Measurements from ENCODE around the gene BRINP1. TPM values are rescaled to one million over a fixed set of nuclear protein-coding genes. Genes with fewer than 3 reads are reported as not detected.

The BRINP1 gene
- total RNA-seq, 1 donor from 2014 or later: 11.4 TPM

DNA sequence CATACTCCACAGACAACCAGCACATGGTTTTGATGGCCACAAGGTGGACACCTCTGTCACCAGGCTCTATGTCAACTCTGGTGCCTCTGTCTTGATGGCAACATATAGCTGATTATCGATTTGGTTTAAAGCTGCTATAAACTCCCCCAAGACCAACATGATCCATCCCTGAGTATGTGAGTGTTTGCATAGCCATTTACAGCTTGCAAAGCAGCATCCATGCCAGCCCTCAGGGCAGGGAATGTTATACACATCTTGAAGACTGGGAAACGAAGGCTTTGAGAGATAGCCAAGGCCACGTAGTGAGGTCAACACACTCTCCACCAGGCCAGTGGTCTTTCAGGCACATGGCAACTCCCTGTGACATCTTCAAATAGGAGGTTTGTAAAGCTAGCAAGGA is 40.3 kb upstream of the BRINP1 start:
- H3K27me3 Mint-ChIP-seq: no peaks in the 10 kb centered on the region
- no peaks in the 10 kb centered on the region for H3K4me1 Mint-ChIP-seq (ENCODE audit: unreplicated experiment)
- no peaks in the 10 kb centered on the region for H3K36me3 Mint-ChIP-seq
- no peak for DNase-seq (ENCODE audit: extremely low spot score, unreplicated experiment)
- no peaks in the 10 kb centered on the region for H3K9me3 Mint-ChIP-seq
- H3K27ac Mint-ChIP-seq: no peak overlapping the region
- no peak overlapping the region for H3K4me3 Mint-ChIP-seq
- TF ChIP-seq, protein P1, sequence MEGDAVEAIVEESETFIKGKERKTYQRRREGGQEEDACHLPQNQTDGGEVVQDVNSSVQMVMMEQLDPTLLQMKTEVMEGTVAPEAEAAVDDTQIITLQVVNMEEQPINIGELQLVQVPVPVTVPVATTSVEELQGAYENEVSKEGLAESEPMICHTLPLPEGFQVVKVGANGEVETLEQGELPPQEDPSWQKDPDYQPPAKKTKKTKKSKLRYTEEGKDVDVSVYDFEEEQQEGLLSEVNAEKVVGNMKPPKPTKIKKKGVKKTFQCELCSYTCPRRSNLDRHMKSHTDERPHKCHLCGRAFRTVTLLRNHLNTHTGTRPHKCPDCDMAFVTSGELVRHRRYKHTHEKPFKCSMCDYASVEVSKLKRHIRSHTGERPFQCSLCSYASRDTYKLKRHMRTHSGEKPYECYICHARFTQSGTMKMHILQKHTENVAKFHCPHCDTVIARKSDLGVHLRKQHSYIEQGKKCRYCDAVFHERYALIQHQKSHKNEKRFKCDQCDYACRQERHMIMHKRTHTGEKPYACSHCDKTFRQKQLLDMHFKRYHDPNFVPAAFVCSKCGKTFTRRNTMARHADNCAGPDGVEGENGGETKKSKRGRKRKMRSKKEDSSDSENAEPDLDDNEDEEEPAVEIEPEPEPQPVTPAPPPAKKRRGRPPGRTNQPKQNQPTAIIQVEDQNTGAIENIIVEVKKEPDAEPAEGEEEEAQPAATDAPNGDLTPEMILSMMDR (conservative IDR thresholded peaks at IDR 0.05): no peak

DNA sequence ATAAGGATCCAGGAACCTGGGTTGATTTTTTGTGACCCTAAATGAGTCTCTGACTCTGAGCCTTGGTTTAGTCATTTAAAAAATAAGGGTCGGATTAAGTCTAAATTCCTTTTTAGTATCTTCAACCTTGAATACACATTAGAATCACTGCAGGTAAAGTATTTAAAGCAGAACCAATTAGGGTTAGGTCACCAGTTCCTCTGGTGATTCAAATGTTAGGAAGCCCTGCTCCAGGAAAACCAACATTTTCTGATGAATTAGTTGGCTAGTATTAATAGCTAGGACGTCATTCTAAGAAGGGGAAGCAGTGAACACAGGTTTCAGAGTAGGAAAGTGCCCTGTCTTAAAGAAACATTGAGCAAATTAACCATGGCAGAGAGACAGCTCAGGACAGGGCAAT is 31.4 kb upstream of the BRINP1 start:
- H3K36me3 Mint-ChIP-seq: no peaks in the 10 kb centered on the region
- no peak for DNase-seq (ENCODE audit: extremely low spot score, unreplicated experiment)
- TF ChIP-seq, protein P1 (conservative IDR thresholded peaks at IDR 0.05): no peak
- H3K27me3 Mint-ChIP-seq: peaks cover 13% of the 10 kb centered on the region
- no peak overlapping the region for H3K27ac Mint-ChIP-seq
- H3K9me3 Mint-ChIP-seq: no peaks in the 10 kb centered on the region
- no peaks in the 10 kb centered on the region for H3K4me1 Mint-ChIP-seq (ENCODE audit: unreplicated experiment)
- no peak overlapping the region for H3K4me3 Mint-ChIP-seq

DNA sequence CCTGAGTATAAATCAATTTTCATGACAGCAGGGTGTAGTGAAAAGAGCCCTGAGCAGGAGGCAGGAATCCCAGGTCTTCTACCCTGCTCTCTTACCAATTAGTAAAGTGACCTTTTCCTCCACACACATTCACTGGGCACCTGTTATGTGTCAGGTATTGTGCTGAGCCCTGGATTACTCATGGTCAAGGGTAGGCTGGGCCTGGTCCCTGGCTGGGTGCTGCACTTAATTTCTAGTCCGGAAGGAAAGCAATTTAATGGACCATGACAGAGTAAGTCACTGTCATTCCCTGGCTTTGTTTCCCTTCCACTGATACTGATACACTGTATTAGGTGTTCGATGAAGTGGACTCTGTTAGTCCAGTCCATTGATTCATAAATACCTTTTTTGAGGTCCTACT is 29.1 kb upstream of the BRINP1 start:
- Mint-ChIP-seq H3K9me3 (no peaks in the 10 kb centered on the region), H3K4me3 (no peak overlapping the region), H3K4me1 (ENCODE audit: unreplicated experiment) (peaks cover 5% of the 10 kb centered on the region), H3K27me3 (peaks cover 13% of the 10 kb centered on the region), H3K36me3 (no peaks in the 10 kb centered on the region), H3K27ac (no peak overlapping the region)
- DNase-seq (ENCODE audit: extremely low spot score, unreplicated experiment): no peak
- TF ChIP-seq, protein P1 (conservative IDR thresholded peaks at IDR 0.05): no peak

- no peak overlapping the region for H3K27ac Mint-ChIP-seq
- TF ChIP-seq, protein P1 (conservative IDR thresholded peaks at IDR 0.05): no peak
- no peaks in the 10 kb centered on the region for H3K9me3 Mint-ChIP-seq
- no peaks in the 10 kb centered on the region for H3K36me3 Mint-ChIP-seq
- peaks cover 5% of the 10 kb centered on the region for H3K4me1 Mint-ChIP-seq (ENCODE audit: unreplicated experiment)
- H3K4me3 Mint-ChIP-seq: no peak overlapping the region
- no peaks in the 10 kb centered on the region for H3K27me3 Mint-ChIP-seq
- DNase-seq (ENCODE audit: extremely low spot score, unreplicated experiment): no peak
Measured at GRCh38 chr9:119391878-119392277, 22.6 kb upstream of the BRINP1 start.

DNA sequence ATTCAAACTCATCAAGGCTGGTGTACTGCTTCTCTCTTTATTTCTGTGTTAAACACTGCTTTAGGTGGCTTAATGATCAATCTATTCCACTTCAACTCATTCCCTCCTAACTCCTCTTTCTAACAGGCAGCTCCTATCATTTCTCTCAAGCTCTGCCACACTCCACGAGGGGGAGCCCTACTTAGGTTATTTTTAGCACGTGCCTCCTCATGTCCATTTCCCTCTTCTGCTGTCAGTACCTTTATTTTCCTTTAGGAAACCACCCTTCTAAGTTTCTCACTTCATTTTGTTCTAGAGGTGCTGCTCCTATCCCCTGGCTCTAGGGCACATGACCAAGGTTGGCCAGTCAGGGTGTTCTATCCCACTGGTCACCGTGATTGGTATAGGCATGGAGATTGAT is 6.7 kb upstream of the BRINP1 start:
- Mint-ChIP-seq H3K4me3 (no peak overlapping the region), H3K9me3 (no peaks in the 10 kb centered on the region), H3K4me1 (ENCODE audit: unreplicated experiment) (no peaks in the 10 kb centered on the region), H3K27ac (no peak overlapping the region), H3K36me3 (no peaks in the 10 kb centered on the region), H3K27me3 (peaks cover 38% of the 10 kb centered on the region)
- TF ChIP-seq, protein P1 (conservative IDR thresholded peaks at IDR 0.05): peak; percentile 71
- DNase-seq (ENCODE audit: extremely low spot score, unreplicated experiment): no peak

GRCh38 chr9:119372951-119373350 is 3.7 kb upstream of the BRINP1 start:
- Mint-ChIP-seq H3K27me3 (peaks cover 65% of the 10 kb centered on the region), H3K27ac (no peak overlapping the region), H3K4me1 (ENCODE audit: unreplicated experiment) (peaks cover 6% of the 10 kb centered on the region), H3K36me3 (no peaks in the 10 kb centered on the region), H3K4me3 (no peak overlapping the region), H3K9me3 (no peaks in the 10 kb centered on the region)
- no peak for DNase-seq (ENCODE audit: extremely low spot score, unreplicated experiment)
- TF ChIP-seq, protein P1 (conservative IDR thresholded peaks at IDR 0.05): no peak

Data from type B pancreatic cell (in vitro differentiated cells).